Measurements from ENCODE around the gene KRTAP26-1. TPM values are rescaled to one million over a fixed set of nuclear protein-coding genes. Genes with fewer than 3 reads are reported as not detected.

KRTAP26-1 gene
- total RNA-seq, 3 donors from 2014 or later, result not detected

DNA sequence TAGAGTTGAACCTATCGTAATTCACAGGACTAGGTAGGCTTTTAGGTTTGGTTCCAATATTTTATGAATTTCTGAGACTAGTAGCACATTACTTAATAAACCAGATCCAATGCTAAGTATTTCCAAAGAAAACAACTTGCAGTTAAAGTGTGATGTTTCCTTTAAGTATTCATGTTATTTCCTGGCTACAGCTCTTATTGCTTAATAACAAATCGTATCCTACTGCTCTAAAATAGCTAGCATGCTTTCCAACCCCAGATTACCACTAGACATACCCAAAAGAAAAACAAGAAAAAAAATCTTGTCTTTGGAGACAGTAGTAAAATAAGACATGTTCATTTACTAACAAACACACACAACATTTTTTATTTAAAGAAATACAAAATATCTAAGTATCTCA lies 16.5 kb upstream of the KRTAP26-1 start:
- no peak overlapping the region for H3K27ac ChIP-seq
- intact Hi-C loops (cut with DNase I; ENCODE audit: low total_unique reads), result no loop called here
- TF ChIP-seq POLR2AphosphoS5 (IDR thresholded peaks at IDR 0.05) (no peak), POLR2A (IDR thresholded peaks at IDR 0.05) (no peak)
- TF ChIP-seq, protein P1, sequence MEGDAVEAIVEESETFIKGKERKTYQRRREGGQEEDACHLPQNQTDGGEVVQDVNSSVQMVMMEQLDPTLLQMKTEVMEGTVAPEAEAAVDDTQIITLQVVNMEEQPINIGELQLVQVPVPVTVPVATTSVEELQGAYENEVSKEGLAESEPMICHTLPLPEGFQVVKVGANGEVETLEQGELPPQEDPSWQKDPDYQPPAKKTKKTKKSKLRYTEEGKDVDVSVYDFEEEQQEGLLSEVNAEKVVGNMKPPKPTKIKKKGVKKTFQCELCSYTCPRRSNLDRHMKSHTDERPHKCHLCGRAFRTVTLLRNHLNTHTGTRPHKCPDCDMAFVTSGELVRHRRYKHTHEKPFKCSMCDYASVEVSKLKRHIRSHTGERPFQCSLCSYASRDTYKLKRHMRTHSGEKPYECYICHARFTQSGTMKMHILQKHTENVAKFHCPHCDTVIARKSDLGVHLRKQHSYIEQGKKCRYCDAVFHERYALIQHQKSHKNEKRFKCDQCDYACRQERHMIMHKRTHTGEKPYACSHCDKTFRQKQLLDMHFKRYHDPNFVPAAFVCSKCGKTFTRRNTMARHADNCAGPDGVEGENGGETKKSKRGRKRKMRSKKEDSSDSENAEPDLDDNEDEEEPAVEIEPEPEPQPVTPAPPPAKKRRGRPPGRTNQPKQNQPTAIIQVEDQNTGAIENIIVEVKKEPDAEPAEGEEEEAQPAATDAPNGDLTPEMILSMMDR (IDR thresholded peaks at IDR 0.05), result no peak
- no peaks in the 10 kb centered on the region for H3K4me1 ChIP-seq
- no peaks in the 10 kb centered on the region for H3K27me3 ChIP-seq
- no peaks in the 10 kb centered on the region for H3K9me3 ChIP-seq
- no peaks in the 10 kb centered on the region for H3K36me3 ChIP-seq
- no peak overlapping the region for H3K4me3 ChIP-seq
- no peak for DNase-seq (ENCODE audit: low spot score in 2 of 2)

DNA sequence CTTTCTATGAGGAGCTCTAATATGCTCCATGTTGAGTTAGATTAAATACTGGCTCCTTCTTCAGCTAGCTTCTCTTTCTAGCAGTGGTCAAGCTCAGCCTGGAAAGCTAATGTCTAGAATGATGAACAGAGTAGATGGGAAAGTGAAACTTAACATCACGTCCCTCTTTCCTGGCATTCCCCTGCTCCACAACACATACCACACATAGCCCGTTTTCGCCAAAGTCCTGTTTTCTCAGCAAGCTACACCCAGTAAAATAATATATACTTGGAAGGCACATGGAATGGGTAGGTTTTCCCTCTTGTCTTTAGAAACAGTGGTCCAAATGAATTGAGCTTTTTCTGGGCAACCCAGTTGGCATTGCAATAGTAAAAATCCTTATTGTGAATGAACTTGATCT lies 13.6 kb upstream of the KRTAP26-1 start:
- H3K27me3 ChIP-seq, result no peaks in the 10 kb centered on the region
- H3K4me3 ChIP-seq, result no peak overlapping the region
- DNase-seq (ENCODE audit: low spot score in 2 of 2), result no peak
- intact Hi-C loops (cut with DNase I; ENCODE audit: low total_unique reads), result no loop called here
- H3K9me3 ChIP-seq, result no peaks in the 10 kb centered on the region
- TF ChIP-seq, protein P1 (IDR thresholded peaks at IDR 0.05), result no peak
- no peak for TF ChIP-seq POLR2A (IDR thresholded peaks at IDR 0.05)
- TF ChIP-seq POLR2AphosphoS5 (IDR thresholded peaks at IDR 0.05), result no peak
- no peaks in the 10 kb centered on the region for H3K36me3 ChIP-seq
- no peak overlapping the region for H3K27ac ChIP-seq
- no peaks in the 10 kb centered on the region for H3K4me1 ChIP-seq

DNA sequence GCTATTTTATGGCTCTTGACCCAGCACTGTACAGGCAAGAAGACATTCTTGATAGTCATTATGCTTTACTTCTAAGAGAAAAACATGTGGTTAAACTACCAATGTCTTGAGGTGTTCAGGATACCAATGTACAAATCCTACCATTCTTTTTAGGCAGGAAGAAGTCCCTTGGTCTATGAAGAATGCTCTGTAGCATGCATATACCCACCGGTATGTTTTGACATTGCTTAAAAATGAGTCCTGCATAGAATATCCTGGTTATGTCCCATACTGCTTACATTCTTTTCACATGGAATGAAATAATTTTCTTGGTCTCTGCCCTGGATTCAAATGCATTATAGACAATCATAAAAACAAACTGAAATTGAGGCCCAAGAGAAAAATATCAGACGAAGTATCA lies 12.6 kb upstream of the KRTAP26-1 start:
- Histone ChIP-seq H3K4me3 (no peak overlapping the region), H3K9me3 (no peaks in the 10 kb centered on the region), H3K27ac (no peak overlapping the region), H3K4me1 (no peaks in the 10 kb centered on the region), H3K36me3 (no peaks in the 10 kb centered on the region), H3K27me3 (no peaks in the 10 kb centered on the region)
- no peak for DNase-seq (ENCODE audit: low spot score in 2 of 2)
- no peak for TF ChIP-seq POLR2AphosphoS5 (IDR thresholded peaks at IDR 0.05)
- TF ChIP-seq POLR2A (IDR thresholded peaks at IDR 0.05), result no peak
- TF ChIP-seq, protein P1 (IDR thresholded peaks at IDR 0.05), result no peak
- intact Hi-C loops (cut with DNase I; ENCODE audit: low total_unique reads), result no loop called here

DNA sequence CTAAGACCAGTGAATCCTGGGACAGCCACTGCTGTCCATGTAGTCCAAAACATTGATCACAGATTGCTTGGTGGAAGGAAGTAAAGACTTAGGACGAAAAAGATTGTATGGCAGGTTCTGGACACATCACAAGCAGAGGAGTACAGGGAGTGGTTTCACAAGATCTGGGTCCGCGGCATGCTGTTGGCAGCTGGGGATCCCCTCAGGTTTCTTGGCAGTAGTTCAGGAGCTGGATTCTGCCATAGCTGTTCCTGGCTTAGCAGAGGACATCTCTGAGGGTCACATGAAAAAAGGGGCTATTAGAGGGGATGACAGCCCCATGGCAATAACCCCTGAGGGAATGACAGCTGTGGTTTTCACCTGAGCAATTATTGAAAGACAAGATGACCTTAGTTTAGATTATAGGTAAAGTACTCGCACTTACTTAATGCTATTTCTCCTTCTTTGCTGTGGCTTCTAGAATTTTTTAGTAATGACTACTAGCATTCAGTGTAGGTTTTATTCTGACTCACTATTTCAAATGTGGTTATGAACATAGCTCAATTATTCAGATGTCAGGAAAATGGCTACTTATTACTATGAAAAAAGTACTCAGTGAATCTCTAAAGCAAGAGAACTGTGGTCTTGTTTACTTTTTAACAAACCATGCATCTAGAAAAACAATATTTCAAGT lies 9.2 kb upstream of the KRTAP26-1 start:
- no peak overlapping the region for H3K27ac ChIP-seq
- no peaks in the 10 kb centered on the region for H3K36me3 ChIP-seq
- no peaks in the 10 kb centered on the region for H3K9me3 ChIP-seq
- TF ChIP-seq POLR2A (IDR thresholded peaks at IDR 0.05), result no peak
- TF ChIP-seq, protein P1 (IDR thresholded peaks at IDR 0.05), result no peak
- intact Hi-C loops (cut with DNase I; ENCODE audit: low total_unique reads), result no loop called here
- no peak overlapping the region for H3K4me3 ChIP-seq
- H3K27me3 ChIP-seq, result no peaks in the 10 kb centered on the region
- no peak for DNase-seq (ENCODE audit: low spot score in 2 of 2)
- no peaks in the 10 kb centered on the region for H3K4me1 ChIP-seq

DNA sequence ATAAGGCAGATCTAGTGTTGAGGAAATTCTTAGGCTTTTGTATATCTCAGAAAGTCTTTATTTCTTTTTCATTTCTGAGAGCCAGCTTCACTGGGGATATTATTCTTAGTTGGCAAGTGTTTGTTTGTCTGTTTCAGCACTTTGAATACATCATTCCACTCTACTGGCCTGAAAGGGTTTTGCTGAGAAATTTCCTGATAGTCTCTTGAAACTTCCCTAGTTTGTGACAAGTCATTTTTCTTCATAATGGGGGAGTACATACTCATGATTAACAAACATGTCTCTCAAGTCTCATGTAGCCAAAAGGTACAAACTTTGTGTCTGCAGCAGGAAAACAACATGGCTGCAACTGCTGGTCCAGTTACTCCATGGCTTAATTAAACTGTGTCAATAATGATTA lies 6.3 kb upstream of the KRTAP26-1 start:
- H3K9me3 ChIP-seq, result no peaks in the 10 kb centered on the region
- no peak overlapping the region for H3K4me3 ChIP-seq
- no peaks in the 10 kb centered on the region for H3K36me3 ChIP-seq
- H3K4me1 ChIP-seq, result no peaks in the 10 kb centered on the region
- no peaks in the 10 kb centered on the region for H3K27me3 ChIP-seq
- DNase-seq (ENCODE audit: low spot score in 2 of 2), result no peak
- intact Hi-C loops (cut with DNase I; ENCODE audit: low total_unique reads), result no loop called here
- no peak overlapping the region for H3K27ac ChIP-seq
- TF ChIP-seq POLR2AphosphoS5 (IDR thresholded peaks at IDR 0.05) (no peak), POLR2A (IDR thresholded peaks at IDR 0.05) (no peak)
- TF ChIP-seq, protein P1 (IDR thresholded peaks at IDR 0.05), result no peak
